HG02852 (cell line): Measurements from ENCODE around the gene BEST1.
A peak's percentile ranks its signal among the peaks of the same experiment; 100 is the strongest.
"Not testable (repeated sequence)": the region's sequence is repeated elsewhere in the genome, so short reads cannot be mapped to it uniquely, and the experiment has no call there.

Source experiments
- ATAC-seq: cut with Tn5 transposase; IDR thresholded peaks from one replicate; pipeline ENCODE4 v1.9.1; 2021; ENCODE audit warnings: mild to moderate bottlenecking, moderate library complexity; ENCODE audit not compliant: unreplicated experiment

BEST1 gene

DNA sequence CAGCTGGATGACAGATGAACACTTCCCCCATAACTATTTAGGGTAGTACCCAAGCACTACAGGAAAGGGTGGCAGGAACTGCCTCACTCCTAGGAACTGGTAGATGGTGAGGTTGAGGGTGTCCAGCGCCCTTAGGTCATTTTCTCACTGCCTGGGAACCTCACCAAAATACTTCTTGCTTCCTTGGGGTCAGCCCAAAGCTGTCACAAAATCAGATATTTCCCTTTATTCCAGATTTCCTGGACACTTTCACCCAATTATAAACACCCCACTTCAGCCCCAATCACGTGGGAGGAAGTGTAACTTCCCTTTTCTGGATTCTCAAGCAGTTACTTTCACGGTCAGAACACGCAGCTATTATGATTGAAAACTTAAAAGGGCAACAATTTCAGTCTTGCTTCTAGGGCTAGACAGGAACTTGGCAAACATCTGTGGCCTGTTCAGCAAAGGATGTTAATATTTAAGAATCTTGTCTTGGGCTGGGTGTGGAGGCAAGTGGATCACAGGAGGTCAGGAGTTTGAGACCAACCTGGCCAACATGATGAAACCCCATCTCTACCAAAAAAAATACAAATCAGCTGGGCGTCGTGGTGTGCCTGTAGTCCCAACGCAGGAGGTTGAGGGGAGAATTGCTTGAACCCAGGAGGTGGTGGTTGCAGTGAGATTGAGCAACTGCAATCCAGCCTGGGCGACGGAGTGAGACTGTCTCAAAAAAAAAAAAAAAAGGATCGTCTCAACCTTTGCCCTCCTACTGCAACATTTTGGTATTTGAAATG is 13.3 kb downstream of the BEST1 start:
- ATAC-seq, result no peak

DNA sequence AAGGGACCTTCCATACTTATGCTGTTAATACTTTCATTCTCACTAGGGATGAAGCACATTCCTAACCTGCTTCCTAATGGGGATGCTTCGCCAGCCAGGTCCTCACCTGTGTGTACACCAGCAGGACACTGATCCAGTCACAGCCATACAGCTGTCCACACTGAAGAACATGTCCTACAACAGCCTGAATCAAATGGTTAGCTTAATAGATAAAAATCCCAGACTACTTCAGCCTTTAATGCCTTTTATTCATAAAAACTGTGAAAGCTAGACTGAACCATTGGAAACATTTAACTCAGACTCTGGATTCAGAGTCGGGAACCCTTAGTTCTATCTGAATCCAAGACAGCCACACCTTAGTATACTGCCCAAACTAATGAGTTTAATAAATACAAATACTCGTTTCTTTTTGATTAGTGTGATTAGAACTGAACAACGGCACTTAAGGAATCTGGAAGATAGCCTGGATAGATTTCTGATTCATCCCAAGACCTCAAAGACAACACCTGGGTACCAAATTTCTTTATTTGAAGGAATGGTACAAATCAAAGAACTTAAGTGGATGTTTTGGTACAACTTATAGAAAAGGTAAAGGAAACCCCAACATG is 14.0 kb downstream of the BEST1 start:
- ATAC-seq, result no peak

DNA sequence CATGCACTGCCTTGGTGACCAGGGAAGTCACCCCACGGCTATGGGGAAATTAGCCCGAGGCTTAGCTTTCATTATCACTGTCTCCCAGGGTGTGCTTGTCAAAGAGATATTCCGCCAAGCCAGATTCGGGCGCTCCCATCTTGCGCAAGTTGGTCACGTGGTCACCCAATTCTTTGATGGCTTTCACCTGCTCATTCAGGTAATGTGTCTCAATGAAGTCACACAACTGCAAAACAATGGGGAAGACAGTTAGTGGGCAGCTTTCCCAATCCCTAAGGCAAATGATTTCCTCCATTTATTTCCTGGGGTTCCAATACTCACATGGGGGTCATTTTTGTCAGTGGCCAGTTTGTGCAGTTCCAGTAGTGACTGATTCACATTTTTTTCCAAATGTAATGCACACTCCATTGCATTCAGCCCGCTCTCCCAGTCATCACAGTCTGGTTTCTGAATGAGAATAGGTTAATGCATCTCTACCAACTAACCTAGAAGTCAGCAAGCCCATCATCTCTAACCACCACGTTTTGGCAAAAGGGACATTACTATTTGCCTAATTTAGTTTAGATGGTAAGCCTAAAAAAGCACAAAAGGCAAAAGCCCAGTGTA is 14.6 kb downstream of the BEST1 start:
- not testable (repeated sequence) for ATAC-seq

DNA sequence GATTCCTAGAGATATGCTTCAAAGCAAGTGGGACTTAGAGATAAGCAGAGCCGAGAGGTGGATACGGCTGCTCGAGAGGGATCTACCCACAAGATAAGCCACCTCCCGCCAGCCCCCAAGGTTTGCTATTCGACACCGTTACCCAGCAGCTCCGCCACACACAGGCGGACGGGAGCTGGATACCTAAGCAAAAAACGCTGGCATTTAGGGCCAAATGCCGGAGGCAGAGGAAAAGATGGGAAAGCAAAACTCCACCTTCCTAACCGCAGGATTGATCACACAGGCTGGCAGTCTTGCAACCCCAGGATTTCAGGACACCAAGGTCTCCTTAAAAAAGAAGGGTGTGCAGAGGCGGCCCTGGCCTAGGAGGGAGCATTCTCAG is 16.6 kb downstream of the BEST1 start:
- ATAC-seq, result no peak

DNA sequence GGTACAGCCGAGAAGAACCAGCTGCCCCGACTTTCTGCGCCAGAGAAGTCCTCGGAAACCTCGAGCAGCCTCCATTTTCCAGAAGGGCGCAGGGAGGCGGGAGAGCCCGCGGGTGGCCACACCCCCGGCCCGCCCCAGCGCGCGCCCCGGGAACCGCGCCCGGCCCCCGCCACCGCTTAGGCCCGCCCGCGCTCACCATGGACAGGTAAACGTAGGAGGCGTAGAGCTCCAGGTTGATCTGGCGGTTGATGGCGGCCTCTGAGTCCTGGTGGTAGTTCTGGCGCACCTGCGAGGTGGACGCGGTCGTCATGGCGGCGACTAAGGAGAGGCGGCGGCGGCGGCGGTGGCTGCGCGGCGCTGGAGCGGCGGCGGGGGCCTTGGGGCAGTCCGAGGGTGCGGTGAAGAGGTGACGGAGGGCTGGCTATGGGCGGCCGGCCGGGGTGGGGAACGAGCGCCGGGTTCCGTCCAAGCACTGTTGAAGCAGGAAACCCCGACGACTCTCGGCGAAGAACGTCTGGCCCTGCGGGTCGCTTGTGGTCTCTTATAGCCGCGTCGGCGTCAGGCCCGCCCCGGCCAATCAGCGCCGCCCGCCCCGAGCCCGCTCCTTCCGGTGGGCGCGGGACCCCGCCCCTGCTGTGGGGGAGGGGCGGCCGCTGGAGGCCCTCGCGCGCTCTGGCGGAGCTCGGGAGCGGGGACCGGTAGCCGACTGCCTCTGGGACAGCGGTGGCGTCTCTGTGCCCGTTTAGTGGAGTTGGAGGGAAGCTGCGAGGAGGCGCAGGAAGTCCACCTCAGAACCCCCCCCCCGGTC is 17.2 kb downstream of the BEST1 start, which contains the start of gene FTH1:
TSS of gene FTH1 (minus strand) at position 519 of the 808 bp plus-strand sequence. CDS start at position 310, 209 bp downstream.
- peak; percentile 57 for ATAC-seq

DNA sequence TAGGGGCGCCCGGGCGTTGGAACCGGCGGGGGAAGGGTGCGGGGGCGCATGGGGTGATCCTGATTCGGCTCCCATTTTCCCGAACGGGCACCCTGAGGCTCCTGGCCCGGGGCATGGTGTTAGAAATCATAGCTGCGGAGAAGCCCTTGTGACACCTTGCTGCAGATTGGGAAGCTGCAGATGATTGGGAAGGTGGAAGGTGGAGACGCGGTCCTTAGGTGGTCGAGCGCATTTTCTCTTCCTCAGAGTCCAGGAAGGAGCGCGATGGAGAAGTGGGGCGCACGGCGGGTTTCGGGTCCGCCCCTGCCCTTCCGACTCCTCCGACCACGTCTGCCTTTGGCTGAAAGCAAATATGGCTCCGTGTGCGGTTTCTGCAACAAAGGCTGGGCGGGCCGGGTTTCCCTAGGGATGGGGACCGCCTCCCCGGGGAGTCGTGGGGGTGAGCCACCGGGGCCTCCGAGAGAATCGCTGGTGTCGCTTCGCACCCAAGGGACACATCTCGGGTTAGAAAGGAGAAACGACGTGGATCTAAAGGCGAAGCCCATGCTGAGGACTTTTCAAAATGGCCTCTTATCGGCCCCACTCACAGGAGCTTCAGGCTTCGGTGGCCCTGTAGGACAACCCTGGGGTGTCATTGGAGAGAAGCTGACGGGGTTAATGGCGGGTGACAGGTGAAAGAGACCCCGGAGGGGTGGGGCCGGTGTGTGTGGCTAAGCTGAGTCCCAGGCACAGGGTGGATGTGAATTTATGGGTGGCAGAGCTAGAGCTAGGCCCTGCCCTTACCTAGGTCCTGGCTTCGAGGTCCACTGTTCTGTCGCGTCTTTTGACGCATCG is 18.0 kb downstream of the BEST1 start:
- ATAC-seq, result peak; percentile 30

DNA sequence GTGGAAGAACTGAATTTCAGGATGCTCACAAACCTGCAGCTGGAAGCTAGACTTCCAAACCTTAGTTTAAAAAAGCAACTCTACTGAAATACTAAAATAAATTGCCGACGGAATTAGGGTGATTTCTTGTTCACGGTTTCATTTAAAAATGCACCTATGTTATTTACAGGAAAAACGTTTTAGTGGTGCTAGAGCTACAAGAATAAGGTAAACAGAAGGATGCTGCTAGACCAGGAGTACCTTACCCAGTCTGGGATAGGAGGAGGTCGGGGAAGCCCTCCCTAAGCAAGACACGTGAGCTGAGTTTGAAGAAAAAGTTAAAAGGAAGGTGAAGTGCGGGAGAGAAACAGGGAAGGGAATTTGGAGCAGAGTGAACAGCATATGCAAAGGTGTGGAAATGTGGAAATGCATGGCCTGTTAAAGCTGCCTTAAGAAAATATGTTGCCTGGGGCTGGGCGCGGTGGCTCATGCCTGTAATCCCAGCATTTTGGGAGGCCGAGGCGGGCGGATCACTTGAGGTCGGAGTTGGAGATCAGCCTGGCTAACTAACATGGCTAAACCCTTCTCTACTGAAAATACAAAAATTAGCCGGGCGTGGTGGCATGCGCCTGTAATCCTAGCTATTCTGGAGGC is 18.7 kb downstream of the BEST1 start:
- no peak for ATAC-seq

DNA sequence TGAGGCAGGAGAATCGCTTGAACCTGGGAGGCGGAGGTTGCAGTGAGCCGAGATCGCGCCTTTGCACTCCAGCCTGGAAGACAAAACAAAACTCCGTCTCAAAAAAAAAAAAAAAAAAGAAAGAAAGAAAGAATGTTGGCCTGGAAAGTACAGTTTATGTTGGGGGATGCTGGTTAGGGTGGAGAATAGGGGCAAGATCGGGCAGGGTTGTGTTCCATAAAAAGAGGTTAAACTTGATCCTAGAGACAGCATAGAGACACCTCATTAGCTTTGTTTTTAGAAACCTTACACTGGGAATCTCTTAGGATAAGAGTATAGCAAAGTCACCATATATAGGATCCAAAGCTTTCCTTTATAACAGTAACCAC is 19.2 kb downstream of the BEST1 start:
- no peak for ATAC-seq

DNA sequence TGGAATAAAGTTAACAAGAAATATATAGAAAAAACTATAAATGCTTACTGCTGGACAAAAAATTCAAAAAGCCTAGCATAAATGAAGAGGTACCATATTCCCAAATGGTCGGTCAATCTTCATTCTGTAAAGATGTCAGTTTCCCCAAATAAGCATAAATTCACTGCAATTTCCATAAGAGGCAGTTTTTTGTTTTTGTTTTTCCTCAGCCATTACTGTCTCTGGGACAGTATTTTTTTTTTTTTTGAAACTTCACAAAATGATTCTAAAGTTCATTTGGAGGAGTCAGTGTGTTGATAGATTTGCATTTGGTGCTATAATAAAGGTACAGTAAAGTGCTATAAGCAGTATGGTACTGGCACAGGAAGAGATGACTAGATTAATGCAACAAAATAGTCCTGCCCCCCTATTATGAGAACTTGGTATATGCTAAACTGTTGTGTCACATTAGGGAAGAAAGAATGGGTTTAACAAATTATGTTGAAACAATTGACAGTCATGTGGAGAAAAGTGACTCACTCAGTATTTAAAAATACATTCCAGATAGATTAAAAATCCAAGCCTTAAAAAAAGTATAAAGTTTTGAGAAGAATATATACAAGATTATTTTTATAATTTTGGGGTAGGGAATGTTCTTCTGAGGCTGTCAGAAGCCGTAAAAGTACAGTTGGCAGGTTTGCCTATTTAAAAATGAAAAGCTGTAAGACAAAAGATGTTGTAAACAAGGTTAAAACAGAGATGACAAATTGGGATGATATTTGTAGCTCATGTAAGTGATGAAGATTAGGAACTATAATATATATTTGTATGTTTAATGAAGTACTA is 19.9 kb downstream of the BEST1 start:
- no peak for ATAC-seq

DNA sequence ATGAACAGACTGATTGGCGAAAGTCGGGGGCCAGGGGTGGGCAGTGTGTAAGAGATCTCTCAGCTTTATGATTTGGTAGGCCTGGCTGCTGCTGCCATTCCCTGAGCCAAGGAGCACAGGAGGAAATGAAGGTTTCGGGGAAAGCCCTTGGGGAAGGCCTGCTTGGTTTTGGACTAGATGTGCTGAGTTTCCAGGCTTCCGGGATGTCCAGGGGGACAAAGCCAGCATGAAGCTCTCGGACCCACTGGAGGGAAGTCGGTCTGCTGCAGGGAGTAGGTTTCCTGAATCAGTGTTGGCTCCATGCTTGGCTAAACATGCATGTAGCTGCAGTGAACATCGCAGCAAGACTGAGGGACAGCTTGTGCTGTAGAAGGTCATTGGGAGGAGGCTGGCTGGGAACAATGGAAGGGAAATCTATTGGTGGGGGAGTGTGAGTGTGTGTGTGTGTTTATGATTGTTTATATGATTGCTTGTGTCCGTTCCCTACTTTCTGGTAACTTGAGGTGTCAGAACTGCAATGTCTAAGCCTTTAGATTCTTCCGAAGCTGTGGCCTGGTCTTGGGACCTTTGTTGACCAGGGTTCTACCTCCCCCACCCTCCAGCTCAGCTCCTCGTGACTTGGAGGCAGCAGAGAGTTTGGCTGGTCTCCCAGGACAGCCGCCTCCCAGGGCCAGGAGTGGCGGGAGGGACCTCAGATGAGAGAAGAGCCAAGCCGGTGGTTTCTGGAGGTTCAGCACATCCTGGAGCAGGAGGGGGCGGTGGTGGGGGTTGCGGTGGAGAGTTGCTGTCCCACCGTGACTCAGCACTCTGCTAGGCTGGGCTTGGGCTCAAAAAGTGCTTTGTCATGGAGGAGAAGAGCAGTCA is 21.3 kb downstream of the BEST1 start:
- no peak for ATAC-seq

DNA sequence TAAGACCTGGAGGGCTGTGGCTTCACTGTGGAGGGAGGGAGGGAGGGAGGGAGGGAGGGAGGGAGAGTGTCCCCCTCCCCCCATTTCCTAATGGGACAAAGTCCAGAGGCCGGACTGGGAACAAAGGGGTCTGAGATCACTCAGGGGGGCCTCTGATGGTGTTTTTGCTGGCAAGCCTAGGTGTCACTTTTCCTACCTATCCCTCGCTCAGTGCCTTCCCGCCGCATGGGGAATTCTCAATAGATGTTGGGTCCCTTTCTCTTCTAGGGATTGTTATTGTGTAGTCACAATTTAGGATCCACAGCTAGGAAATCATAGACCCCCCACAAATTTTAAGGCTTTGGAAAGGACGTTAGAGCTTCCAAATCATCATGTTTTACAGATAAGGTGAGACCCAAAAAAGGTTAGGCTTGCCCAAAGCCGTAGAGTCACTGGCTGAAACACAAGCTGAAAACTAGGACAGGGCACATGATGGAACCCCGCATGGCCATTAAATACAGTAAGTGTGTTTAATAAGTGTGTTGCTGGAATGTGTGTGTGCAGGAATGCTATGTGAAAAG is 22.0 kb downstream of the BEST1 start:
- ATAC-seq, result no peak

DNA sequence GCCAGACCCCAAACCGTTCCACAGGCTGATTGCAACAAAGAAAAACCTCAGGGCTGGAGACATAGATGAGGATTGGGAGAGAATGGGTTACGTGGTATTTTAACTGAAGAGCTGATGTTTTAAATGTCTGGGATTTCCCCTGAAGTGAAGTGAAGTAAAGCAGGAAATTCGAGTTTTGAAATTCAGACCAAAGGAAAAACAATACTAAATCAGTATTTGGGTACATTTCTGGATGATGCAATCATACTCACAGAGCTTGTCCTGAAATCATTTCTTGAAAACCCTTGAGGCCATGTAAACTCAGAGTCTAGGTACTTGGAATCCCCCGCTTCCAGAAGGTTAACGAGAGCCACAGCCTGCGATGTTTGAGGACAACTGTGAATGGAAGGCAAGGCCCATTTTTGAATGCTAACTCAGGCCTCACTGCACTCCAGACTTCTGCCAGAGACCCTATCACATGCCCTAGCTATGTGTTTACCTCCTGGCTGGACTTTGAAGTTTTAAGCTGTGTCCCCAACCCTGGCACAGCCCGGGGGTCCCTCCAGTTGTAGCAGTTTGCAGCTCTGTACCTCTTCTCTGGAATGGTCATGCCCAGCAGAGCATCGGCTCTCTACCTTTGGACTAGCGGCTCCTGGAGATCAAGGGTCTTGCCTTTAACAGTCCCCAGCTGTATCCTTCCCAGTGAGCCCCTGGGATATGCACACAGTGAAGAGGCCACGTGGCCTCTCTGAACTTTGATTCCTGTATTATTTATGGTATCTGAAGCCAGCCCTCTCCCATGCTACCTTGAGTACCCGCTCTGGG is 22.7 kb downstream of the BEST1 start:
- no peak for ATAC-seq

DNA sequence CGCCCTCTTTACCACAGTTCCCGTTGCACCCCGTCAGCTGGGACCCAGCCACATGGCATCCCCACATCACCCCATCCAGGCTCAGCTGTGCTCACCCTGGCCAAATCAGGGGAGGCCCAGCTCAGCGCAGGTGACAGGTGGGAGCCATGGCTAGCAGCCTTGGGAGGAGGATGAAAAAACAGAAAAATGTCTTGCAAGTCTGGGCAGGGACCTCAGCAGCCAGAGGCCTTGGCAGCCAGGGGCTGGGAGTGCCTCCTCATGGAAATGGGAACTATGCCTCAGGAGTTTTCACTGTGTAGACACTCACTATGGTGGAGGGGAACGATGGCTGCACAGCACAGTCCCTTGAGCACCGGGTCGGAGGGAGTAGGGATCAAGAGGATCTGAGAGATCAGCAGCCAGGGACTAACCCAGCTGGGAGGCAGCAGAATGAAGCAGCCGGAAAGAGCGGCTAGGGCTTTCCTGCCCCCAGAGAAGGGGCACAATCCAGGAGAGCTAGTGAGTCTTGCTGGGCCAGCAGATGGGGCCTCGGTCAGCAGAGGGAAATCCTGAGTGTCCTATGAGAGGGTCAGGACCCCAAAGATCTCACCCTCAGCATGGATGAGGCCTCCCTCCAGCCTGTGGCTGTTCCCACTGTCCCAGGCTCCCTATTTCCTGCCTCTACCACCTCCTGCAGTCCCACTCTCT is 23.5 kb downstream of the BEST1 start:
- ATAC-seq, result no peak

DNA sequence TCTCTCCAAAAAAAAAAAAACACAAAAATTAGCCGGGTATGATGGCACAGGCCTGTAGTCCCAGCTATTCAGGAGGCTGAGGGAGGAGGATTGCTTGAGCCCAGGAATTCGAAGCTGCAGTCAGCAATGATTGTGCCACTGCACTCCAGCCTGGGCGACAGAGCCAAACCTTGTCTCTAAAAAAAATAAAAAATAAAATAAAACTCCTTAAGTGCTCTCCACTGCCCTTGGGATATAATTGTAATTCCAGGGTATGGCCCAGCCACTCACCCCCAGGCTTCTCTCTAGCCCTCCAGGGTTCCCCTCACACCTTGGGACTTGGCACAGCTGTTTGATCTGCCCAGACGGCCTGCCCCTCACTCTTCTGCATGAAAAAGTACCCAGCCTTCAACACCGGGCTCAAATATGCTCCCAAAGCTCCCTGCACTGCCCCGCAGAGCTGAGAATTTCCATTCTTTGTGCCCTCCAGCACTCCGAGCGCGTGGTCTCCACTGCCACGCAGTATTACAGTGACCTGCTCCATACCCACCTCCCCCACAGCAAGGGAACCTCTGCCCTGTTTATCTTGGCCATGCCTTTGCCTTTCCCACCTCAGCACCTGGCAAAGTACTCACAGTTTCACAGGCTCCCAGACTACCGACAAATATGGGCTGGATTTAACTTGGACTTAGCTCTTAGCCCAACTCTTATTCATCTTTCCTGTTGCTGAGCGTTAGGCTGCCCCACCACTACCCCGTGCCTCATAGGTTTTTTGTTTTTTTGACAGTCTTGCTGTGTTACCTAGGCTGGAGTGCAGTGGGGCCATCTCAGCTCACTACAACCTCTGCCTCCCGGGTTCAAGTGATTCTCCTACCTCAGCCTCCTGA is 24.8 kb downstream of the BEST1 start:
- ATAC-seq, result no peak

DNA sequence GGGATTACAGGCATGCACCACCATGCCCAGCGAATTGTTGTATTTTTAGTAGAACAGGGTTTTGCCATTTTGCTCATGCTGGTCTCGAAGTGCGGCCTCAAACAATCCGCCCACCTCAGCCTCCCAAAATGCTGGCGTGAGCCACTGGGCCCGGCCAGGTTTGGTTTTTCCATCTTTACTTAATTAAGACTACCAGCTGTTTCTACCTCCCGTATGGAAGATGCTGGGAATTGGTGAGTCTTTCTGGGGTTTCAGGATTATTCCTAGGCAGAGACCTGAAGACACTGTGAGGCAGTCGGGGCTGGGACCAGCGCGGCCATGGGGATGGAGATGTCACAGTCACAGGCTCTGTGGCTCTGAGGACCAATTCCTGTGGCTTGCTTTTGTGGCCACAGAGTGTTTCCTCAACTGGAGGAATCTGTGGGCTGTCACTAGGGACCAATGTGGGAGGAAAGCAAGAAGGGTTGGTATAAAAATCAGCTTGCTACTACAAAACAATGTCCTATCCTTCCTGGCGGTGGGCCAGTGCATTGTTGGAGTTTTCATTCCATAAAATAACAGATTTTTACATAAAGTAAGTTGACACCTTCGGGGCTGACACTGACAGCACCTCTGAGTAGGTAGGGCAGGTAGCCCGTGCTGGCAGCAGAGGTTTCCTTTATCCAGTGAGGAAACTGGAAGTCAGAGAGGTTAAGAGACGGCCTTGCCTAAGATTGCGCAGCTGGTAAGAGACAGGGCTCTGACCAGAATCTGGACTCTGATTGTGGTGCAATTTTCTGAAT is 25.7 kb downstream of the BEST1 start:
- ATAC-seq, result no peak
